ENCODE measurements around the gene ERVW-1.

Gene ERVW-1

DNA sequence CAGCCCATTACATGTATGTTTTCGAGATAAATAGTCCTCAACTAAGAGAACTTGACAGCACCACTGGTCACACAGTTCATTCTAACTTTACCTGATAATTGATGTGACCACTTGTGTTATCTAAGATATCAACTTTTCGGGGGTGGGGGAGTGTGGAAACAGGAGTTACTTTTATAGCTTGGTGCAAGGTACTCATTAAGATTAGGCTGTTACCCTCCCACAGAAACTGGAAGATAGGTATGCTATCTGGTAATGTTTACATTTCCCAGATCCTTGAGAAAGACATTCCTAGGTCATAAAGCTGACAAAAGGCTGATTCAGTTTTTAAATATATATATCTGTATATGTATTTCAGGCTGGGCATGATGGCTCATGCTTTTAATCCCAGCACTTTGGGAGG is 11.1 kb downstream of the ERVW-1 start:
- Histone ChIP-seq H3K27me3 (ENCODE audit: control insufficient read depth in 1 of 2, insufficient read depth in 2 of 2, low read length in 2 of 2) (no peaks in the 10 kb centered on the region), H3K4me3 (ENCODE audit: low read depth in 1 of 2, low read length in 2 of 2) (no peak overlapping the region), H3K9ac (ENCODE audit: low read length) (no peak overlapping the region), H3K4me1 (ENCODE audit: insufficient read depth, low read length) (no peaks in the 10 kb centered on the region), H3K27ac (ENCODE audit: low read depth, low read length) (no peak overlapping the region), H3K36me3 (ENCODE audit: insufficient read depth, low read length) (no peaks in the 10 kb centered on the region), H3K9me3 (ENCODE audit: low read length) (no peaks in the 10 kb centered on the region)

DNA sequence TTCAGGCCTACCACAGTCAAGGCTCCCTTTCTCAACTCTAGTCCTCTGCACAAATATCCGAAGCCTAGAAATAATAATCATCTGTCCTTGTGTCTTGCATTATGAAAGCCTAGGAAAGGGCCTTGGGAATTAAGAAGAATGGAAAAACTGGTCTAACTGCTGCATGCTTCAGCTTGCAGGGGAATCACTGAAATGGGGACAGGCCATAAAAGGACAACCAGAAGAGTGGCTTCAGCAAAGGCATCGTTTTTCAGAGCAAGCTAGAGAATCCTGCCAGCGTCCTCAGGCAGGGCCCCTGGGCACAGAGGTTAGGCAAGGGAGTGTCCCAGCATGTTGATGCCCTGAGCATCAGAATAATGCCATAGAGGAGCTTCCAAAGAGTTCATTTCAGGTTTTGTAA is 13.2 kb downstream of the ERVW-1 start:
- Histone ChIP-seq H3K9ac (ENCODE audit: low read length) (no peak overlapping the region), H3K27ac (ENCODE audit: low read depth, low read length) (no peak overlapping the region), H3K36me3 (ENCODE audit: insufficient read depth, low read length) (no peaks in the 10 kb centered on the region), H3K4me3 (ENCODE audit: low read depth in 1 of 2, low read length in 2 of 2) (no peak overlapping the region), H3K9me3 (ENCODE audit: low read length) (no peaks in the 10 kb centered on the region), H3K4me1 (ENCODE audit: insufficient read depth, low read length) (no peaks in the 10 kb centered on the region), H3K27me3 (ENCODE audit: control insufficient read depth in 1 of 2, insufficient read depth in 2 of 2, low read length in 2 of 2) (no peaks in the 10 kb centered on the region)

DNA sequence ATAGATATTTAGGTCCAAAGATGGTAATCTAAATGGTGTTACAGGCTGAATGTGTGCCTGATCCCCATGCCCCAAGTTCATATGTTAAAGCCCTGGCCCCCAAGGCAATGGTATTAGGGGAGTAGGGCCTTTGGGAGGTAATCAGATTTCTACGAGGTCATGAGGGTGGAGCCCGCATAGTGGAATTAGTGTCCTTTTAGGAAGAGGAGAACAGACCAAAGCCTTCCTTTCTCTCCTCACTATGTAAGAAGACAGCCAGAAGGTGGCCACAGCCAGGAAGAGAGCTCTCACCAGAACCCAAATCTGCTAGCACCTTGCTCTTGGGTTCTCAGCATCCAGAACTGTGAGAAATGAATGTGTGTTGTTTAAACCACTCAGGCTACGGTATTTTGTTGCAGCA is 15.2 kb downstream of the ERVW-1 start:
- Histone ChIP-seq H3K9me3 (ENCODE audit: low read length) (no peaks in the 10 kb centered on the region), H3K27me3 (ENCODE audit: control insufficient read depth in 1 of 2, insufficient read depth in 2 of 2, low read length in 2 of 2) (no peaks in the 10 kb centered on the region), H3K9ac (ENCODE audit: low read length) (no peak overlapping the region), H3K27ac (ENCODE audit: low read depth, low read length) (no peak overlapping the region), H3K4me1 (ENCODE audit: insufficient read depth, low read length) (no peaks in the 10 kb centered on the region), H3K36me3 (ENCODE audit: insufficient read depth, low read length) (no peaks in the 10 kb centered on the region), H3K4me3 (ENCODE audit: low read depth in 1 of 2, low read length in 2 of 2) (no peak overlapping the region)

GRCh38 chr7:92461027-92462003 is 16.4 kb downstream of the ERVW-1 start:
- Histone ChIP-seq H3K9ac (ENCODE audit: low read length) (no peak overlapping the region), H3K4me3 (ENCODE audit: low read depth in 1 of 2, low read length in 2 of 2) (no peak overlapping the region), H3K27ac (ENCODE audit: low read depth, low read length) (no peak overlapping the region), H3K4me1 (ENCODE audit: insufficient read depth, low read length) (no peaks in the 10 kb centered on the region), H3K27me3 (ENCODE audit: control insufficient read depth in 1 of 2, insufficient read depth in 2 of 2, low read length in 2 of 2) (no peaks in the 10 kb centered on the region), H3K9me3 (ENCODE audit: low read length) (no peaks in the 10 kb centered on the region), H3K36me3 (ENCODE audit: insufficient read depth, low read length) (peaks cover 6% of the 10 kb centered on the region)

- Histone ChIP-seq H3K4me3 (ENCODE audit: low read depth in 1 of 2, low read length in 2 of 2) (no peak overlapping the region), H3K27me3 (ENCODE audit: control insufficient read depth in 1 of 2, insufficient read depth in 2 of 2, low read length in 2 of 2) (no peaks in the 10 kb centered on the region), H3K9ac (ENCODE audit: low read length) (no peak overlapping the region), H3K9me3 (ENCODE audit: low read length) (no peaks in the 10 kb centered on the region), H3K4me1 (ENCODE audit: insufficient read depth, low read length) (no peaks in the 10 kb centered on the region), H3K36me3 (ENCODE audit: insufficient read depth, low read length) (peaks cover 14% of the 10 kb centered on the region), H3K27ac (ENCODE audit: low read depth, low read length) (no peak overlapping the region)
Observed at GRCh38 chr7:92460510-92460909, 17.2 kb downstream of the ERVW-1 start.

- no peaks in the 10 kb centered on the region for H3K4me1 ChIP-seq (ENCODE audit: insufficient read depth, low read length)
- H3K27ac ChIP-seq (ENCODE audit: low read depth, low read length): no peak overlapping the region
- H3K4me3 ChIP-seq (ENCODE audit: low read depth in 1 of 2, low read length in 2 of 2): no peak overlapping the region
- no peaks in the 10 kb centered on the region for H3K27me3 ChIP-seq (ENCODE audit: control insufficient read depth in 1 of 2, insufficient read depth in 2 of 2, low read length in 2 of 2)
- no peaks in the 10 kb centered on the region for H3K9me3 ChIP-seq (ENCODE audit: low read length)
- no peak overlapping the region for H3K9ac ChIP-seq (ENCODE audit: low read length)
- peaks cover 18% of the 10 kb centered on the region for H3K36me3 ChIP-seq (ENCODE audit: insufficient read depth, low read length)
Observed at GRCh38 chr7:92460109-92460508, 17.6 kb downstream of the ERVW-1 start.

DNA sequence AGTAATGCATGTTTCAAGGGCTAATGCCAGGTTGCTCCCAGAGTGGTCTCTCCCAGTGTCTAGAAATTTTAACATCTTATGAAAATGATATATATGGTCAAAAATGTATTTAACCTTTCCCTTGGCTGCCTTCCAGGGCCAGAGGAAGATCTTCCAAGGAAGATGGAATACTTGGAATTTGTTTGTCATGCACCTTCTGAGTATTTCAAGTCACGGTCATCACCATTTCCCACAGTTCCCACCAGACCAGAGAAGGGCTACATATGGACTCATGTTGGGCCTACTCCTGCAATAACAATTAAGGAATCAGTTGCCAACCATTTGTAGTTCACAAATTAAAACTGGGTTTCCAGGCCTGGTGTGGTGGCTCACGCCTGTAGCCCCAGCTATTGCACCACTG is 21.5 kb downstream of the ERVW-1 start:
- Histone ChIP-seq H3K4me3 (ENCODE audit: low read depth in 1 of 2, low read length in 2 of 2) (no peak overlapping the region), H3K4me1 (ENCODE audit: insufficient read depth, low read length) (no peaks in the 10 kb centered on the region), H3K9ac (ENCODE audit: low read length) (no peak overlapping the region), H3K36me3 (ENCODE audit: insufficient read depth, low read length) (peaks cover 56% of the 10 kb centered on the region), H3K27ac (ENCODE audit: low read depth, low read length) (no peak overlapping the region), H3K9me3 (ENCODE audit: low read length) (no peaks in the 10 kb centered on the region), H3K27me3 (ENCODE audit: control insufficient read depth in 1 of 2, insufficient read depth in 2 of 2, low read length in 2 of 2) (no peaks in the 10 kb centered on the region)

DNA sequence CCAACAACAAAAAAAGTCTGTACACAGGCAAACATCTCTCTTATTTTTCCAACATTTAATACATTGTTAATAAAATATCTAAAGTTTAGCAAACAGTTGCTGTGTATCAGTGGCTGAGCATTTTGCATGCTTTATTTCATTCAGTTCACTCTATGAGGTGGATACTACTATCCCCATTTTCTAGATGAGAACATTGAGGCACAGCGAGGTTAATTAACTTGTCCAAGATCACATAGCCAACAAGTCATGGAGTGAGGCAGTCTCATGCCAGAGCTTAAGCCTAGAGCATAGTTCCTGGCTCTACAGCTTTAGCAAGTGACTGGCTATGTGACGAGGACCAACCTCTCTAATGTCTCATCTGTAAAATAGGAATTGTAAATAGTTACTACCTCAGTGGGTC is 26.1 kb downstream of the ERVW-1 start:
- Histone ChIP-seq H3K4me3 (ENCODE audit: low read depth in 1 of 2, low read length in 2 of 2) (no peak overlapping the region), H3K36me3 (ENCODE audit: insufficient read depth, low read length) (peaks cover 66% of the 10 kb centered on the region), H3K9me3 (ENCODE audit: low read length) (no peaks in the 10 kb centered on the region), H3K9ac (ENCODE audit: low read length) (no peak overlapping the region), H3K27ac (ENCODE audit: low read depth, low read length) (no peak overlapping the region), H3K4me1 (ENCODE audit: insufficient read depth, low read length) (peaks cover 10% of the 10 kb centered on the region), H3K27me3 (ENCODE audit: control insufficient read depth in 1 of 2, insufficient read depth in 2 of 2, low read length in 2 of 2) (no peaks in the 10 kb centered on the region)

- Histone ChIP-seq H3K27ac (ENCODE audit: low read depth, low read length) (peak overlapping the region; percentile 97), H3K4me1 (ENCODE audit: insufficient read depth, low read length) (peaks cover 10% of the 10 kb centered on the region), H3K27me3 (ENCODE audit: control insufficient read depth in 1 of 2, insufficient read depth in 2 of 2, low read length in 2 of 2) (no peaks in the 10 kb centered on the region), H3K4me3 (ENCODE audit: low read depth in 1 of 2, low read length in 2 of 2) (peak overlapping the region; percentile 87 to 93), H3K9ac (ENCODE audit: low read length) (peak overlapping the region; percentile 72), H3K36me3 (ENCODE audit: insufficient read depth, low read length) (peaks cover 32% of the 10 kb centered on the region), H3K9me3 (ENCODE audit: low read length) (no peaks in the 10 kb centered on the region)
Observed at GRCh38 chr7:92448205-92448747, 29.5 kb downstream of the ERVW-1 start.

GRCh38 chr7:92447345-92448204 is 30.2 kb downstream of the ERVW-1 start, which contains the start of gene GATAD1:
Gene GATAD1 (plus strand): TSS chr7:92447482. CDS start chr7:92447730, 248 bp downstream.
- Histone ChIP-seq H3K4me1 (ENCODE audit: insufficient read depth, low read length) (peaks cover 10% of the 10 kb centered on the region), H3K27me3 (ENCODE audit: control insufficient read depth in 1 of 2, insufficient read depth in 2 of 2, low read length in 2 of 2) (no peaks in the 10 kb centered on the region), H3K27ac (ENCODE audit: low read depth, low read length) (peak within 1 kb of the TSS; percentile 97), H3K4me3 (ENCODE audit: low read depth in 1 of 2, low read length in 2 of 2) (peak within 1 kb of the TSS; percentile 87 to 93), H3K9me3 (ENCODE audit: low read length) (no peaks in the 10 kb centered on the region), H3K36me3 (ENCODE audit: insufficient read depth, low read length) (peaks cover 25% of the 10 kb centered on the region), H3K9ac (ENCODE audit: low read length) (peak within 1 kb of the TSS; percentile 72)

- Histone ChIP-seq H3K27ac (ENCODE audit: low read depth, low read length) (peak overlapping the region; percentile 97), H3K4me3 (ENCODE audit: low read depth in 1 of 2, low read length in 2 of 2) (peak overlapping the region in 1 of 2 donors; percentile 87)
Observed at GRCh38 chr7:92446869-92447344, 30.8 kb downstream of the ERVW-1 start.

More at GRCh38 chr7:92446869-92447344, 30.8 kb downstream of the ERVW-1 start:
- no peaks in the 10 kb centered on the region for H3K27me3 ChIP-seq (ENCODE audit: control insufficient read depth in 1 of 2, insufficient read depth in 2 of 2, low read length in 2 of 2)
- no peaks in the 10 kb centered on the region for H3K9me3 ChIP-seq (ENCODE audit: low read length)
- H3K36me3 ChIP-seq (ENCODE audit: insufficient read depth, low read length): peaks cover 19% of the 10 kb centered on the region
- no peak overlapping the region for H3K9ac ChIP-seq (ENCODE audit: low read length)
- peaks cover 10% of the 10 kb centered on the region for H3K4me1 ChIP-seq (ENCODE audit: insufficient read depth, low read length)

All from muscle layer of colon (tissue), 2 donors.